Ovary (tissue), 3 donors: ENCODE data around the gene ZFP1.

Experiments
- POLR2A ChIP-seq: fragments of 450-650 bp; IDR thresholded peaks from one replicate; pipeline ENCODE4 v1.6.1; 2017; ENCODE audit warnings: antibody characterized with exemption, mild to moderate bottlenecking, moderate library complexity
- TF ChIP-seq, protein P1 (sequence below), 3 donors: fragments of 450-650 bp in 2 of 3; fragments of 200-600 bp in 1 of 3; IDR thresholded peaks; one replicate each; pipeline versions ENCODE4 v1.5.1 to v1.8.0; 2016 to 2022; ENCODE audit warnings: antibody characterized with exemption in 3 of 3, mild to moderate bottlenecking in 1 of 3
- donor health status: DM: no; HTN: no; CAD: no.

DNA sequence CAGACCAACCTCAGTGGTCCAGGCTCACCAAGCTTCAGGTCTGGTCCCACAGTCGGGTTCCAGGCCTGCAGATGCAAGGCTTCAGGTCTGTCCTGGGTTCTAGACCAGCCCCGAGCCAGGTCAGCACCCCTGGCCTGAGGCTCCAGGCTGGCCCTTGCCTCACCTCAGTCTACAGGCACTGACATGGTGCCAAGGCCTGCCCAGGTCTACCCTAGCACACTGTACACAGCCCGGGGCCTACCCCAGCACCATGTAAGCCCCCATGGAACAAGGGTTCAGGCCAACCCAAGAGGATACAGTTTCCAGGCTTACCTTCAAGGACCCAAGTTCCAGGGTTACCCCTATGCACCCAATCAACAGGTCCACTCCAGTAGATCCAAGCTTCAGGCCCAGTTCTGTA, 26.8 kb downstream of the ZFP1 start:
- TF ChIP-seq, protein P1, sequence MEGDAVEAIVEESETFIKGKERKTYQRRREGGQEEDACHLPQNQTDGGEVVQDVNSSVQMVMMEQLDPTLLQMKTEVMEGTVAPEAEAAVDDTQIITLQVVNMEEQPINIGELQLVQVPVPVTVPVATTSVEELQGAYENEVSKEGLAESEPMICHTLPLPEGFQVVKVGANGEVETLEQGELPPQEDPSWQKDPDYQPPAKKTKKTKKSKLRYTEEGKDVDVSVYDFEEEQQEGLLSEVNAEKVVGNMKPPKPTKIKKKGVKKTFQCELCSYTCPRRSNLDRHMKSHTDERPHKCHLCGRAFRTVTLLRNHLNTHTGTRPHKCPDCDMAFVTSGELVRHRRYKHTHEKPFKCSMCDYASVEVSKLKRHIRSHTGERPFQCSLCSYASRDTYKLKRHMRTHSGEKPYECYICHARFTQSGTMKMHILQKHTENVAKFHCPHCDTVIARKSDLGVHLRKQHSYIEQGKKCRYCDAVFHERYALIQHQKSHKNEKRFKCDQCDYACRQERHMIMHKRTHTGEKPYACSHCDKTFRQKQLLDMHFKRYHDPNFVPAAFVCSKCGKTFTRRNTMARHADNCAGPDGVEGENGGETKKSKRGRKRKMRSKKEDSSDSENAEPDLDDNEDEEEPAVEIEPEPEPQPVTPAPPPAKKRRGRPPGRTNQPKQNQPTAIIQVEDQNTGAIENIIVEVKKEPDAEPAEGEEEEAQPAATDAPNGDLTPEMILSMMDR (IDR thresholded peaks at IDR 0.05) = no peak
- TF ChIP-seq POLR2A = no peak
